ENCODE measurements around the gene GCC1.
"Not testable (repeated sequence)": the region's sequence is repeated elsewhere in the genome, so short reads cannot be mapped to it uniquely, and the experiment has no call there.

The GCC1 gene

GRCh38 chr7:127588019-127588696 lies 2.8 kb upstream of the GCC1 start, which contains the start of gene ARF5:
ARF5 (plus strand) TSS chr7:127588411; CDS start chr7:127588499, 88 bp downstream.
- DNase-seq (ENCODE audit: low read depth) = peak; percentile 95
- H3K4me3 ChIP-seq (ENCODE audit: low read length) = peak within 1 kb of the TSS; percentile 94

DNA sequence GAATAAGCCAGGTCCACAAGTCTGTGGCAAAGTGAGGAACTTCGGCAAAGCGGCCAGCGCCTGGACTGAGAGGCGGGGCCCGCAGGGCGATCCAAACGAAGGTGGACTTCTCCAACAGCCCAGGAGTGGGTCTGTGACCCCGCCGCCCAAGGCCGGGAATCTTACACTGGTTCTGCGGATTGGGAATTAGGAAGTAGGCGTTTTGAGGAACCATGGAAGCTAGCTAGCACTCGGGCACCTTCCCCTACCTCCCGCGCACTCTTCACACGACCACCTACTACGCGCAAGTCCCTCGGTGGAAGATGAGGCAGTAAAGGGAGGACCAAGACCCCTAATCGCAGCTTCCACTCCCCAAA lies 2.2 kb upstream of the GCC1 start:
- H3K9ac ChIP-seq (ENCODE audit: low read length) = peak overlapping the region; percentile 93
- H3K4me3 ChIP-seq (ENCODE audit: low read length) = peak overlapping the region; percentile 94
- H3K9me3 ChIP-seq (ENCODE audit: control insufficient read depth, low read length) = no peaks in the 10 kb centered on the region
- DNase-seq (ENCODE audit: low read depth) = no peak
- peaks cover 46% of the 10 kb centered on the region for H3K4me1 ChIP-seq (ENCODE audit: control insufficient read depth, insufficient read depth, low read length)
- H3K36me3 ChIP-seq (ENCODE audit: control insufficient read depth, insufficient read depth, low read length, severe bottlenecking) = peaks cover 22% of the 10 kb centered on the region
- H3K27me3 ChIP-seq (replicated peaks; ENCODE audit: control insufficient read depth, insufficient read depth, low read length) = no peaks in the 10 kb centered on the region

More at GRCh38 chr7:127588019-127588696, 2.8 kb upstream of the GCC1 start, which contains the start of gene ARF5:
- Histone ChIP-seq H3K27me3 (replicated peaks; ENCODE audit: control insufficient read depth, insufficient read depth, low read length) (no peaks in the 10 kb centered on the region), H3K4me1 (ENCODE audit: control insufficient read depth, insufficient read depth, low read length) (peaks cover 41% of the 10 kb centered on the region), H3K9me3 (ENCODE audit: control insufficient read depth, low read length) (no peaks in the 10 kb centered on the region), H3K36me3 (ENCODE audit: control insufficient read depth, insufficient read depth, low read length, severe bottlenecking) (peaks cover 17% of the 10 kb centered on the region), H3K9ac (ENCODE audit: low read length) (peak within 1 kb of the TSS; percentile 93)

- DNase-seq (ENCODE audit: low read depth) = no peak
- H3K27me3 ChIP-seq (replicated peaks; ENCODE audit: control insufficient read depth, insufficient read depth, low read length) = no peaks in the 10 kb centered on the region
- H3K9me3 ChIP-seq (ENCODE audit: control insufficient read depth, low read length) = no peaks in the 10 kb centered on the region
- no peak overlapping the region for H3K4me3 ChIP-seq (ENCODE audit: low read length)
- H3K9ac ChIP-seq (ENCODE audit: low read length) = no peak overlapping the region
- peaks cover 59% of the 10 kb centered on the region for H3K4me1 ChIP-seq (ENCODE audit: control insufficient read depth, insufficient read depth, low read length)
- peaks cover 25% of the 10 kb centered on the region for H3K36me3 ChIP-seq (ENCODE audit: control insufficient read depth, insufficient read depth, low read length, severe bottlenecking)
These were observed 950 bp upstream of the GCC1 start for GRCh38 chr7:127586346-127586745.

DNA sequence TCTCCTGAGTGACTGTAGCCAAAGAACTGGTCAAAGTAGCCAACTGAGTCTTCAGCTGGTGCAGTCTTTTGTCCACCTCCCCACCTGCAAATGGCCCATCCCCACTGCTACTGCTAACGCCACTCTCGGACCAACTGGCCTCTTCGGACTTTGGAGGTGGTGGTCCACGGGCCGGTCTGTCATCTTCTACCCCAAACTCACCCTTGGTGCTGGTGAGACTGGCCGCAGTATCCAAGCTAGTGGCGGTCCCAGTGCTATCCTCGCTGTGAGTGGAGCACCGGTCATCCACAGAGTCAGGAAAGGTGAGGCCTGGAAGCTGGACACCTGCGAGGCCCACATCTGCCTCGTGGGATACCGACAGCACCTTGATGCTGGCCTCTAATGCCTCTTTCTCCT lies 750 bp downstream of the GCC1 start:
- Histone ChIP-seq H3K36me3 (ENCODE audit: control insufficient read depth, insufficient read depth, low read length, severe bottlenecking) (peaks cover 19% of the 10 kb centered on the region), H3K27me3 (replicated peaks; ENCODE audit: control insufficient read depth, insufficient read depth, low read length) (no peaks in the 10 kb centered on the region), H3K9me3 (ENCODE audit: control insufficient read depth, low read length) (no peaks in the 10 kb centered on the region), H3K9ac (ENCODE audit: low read length) (peak overlapping the region; percentile 92), H3K4me3 (ENCODE audit: low read length) (peak overlapping the region; percentile 96), H3K4me1 (ENCODE audit: control insufficient read depth, insufficient read depth, low read length) (peaks cover 66% of the 10 kb centered on the region)
- no peak for DNase-seq (ENCODE audit: low read depth)

- no peak for DNase-seq (ENCODE audit: low read depth)
- Histone ChIP-seq H3K9ac (ENCODE audit: low read length) (peak overlapping the region; percentile 52), H3K4me3 (ENCODE audit: low read length) (peak overlapping the region; percentile 56), H3K9me3 (ENCODE audit: control insufficient read depth, low read length) (no peaks in the 10 kb centered on the region), H3K4me1 (ENCODE audit: control insufficient read depth, insufficient read depth, low read length) (peaks cover 71% of the 10 kb centered on the region), H3K27me3 (replicated peaks; ENCODE audit: control insufficient read depth, insufficient read depth, low read length) (no peaks in the 10 kb centered on the region), H3K36me3 (ENCODE audit: control insufficient read depth, insufficient read depth, low read length, severe bottlenecking) (peaks cover 19% of the 10 kb centered on the region)
These were observed 3.0 kb downstream of the GCC1 start for GRCh38 chr7:127582361-127582760.

DNA sequence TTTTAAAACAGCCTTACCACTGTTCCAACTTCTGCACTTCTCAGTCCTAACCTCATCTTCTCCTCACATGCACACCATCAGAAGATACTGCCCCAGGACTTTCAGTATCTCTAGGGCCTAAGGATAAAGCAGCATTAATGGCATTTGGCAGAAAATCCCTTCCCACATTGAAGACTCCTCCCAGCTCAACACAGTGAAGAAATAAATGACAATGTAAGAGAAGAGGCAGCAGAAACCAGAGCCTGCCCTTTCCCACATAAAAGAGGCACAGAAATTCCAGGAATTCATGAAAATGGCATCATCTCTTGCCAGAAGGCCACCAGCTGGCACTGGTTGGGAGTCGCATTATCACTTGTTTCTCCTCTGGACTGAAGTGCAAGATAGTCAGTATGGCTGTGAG lies 3.7 kb downstream of the GCC1 start:
- DNase-seq (ENCODE audit: low read depth) = no peak
- Histone ChIP-seq H3K9ac (ENCODE audit: low read length) (peak overlapping the region; percentile 52), H3K36me3 (ENCODE audit: control insufficient read depth, insufficient read depth, low read length, severe bottlenecking) (peaks cover 19% of the 10 kb centered on the region), H3K9me3 (ENCODE audit: control insufficient read depth, low read length) (no peaks in the 10 kb centered on the region), H3K4me3 (ENCODE audit: low read length) (peak overlapping the region; percentile 56), H3K27me3 (replicated peaks; ENCODE audit: control insufficient read depth, insufficient read depth, low read length) (no peaks in the 10 kb centered on the region), H3K4me1 (ENCODE audit: control insufficient read depth, insufficient read depth, low read length) (peaks cover 68% of the 10 kb centered on the region)

DNA sequence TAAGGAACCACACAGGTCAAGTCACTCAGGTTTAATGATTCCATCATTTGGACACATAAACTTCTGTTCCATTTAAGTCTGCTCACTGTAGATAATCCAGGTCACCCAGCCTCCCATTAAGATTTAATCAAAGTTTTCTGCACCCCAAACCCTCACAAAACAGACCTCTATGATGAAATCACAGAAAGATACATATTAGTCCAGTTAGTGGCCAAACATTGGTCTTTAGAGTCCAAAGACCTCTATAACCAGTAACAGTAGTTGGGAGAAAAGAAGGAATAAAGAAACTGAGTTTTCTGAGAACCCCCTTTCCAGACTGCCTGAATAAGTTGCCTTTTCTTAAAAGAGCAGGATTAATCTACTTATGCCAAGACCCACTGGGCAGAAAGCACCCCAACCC lies 4.8 kb downstream of the GCC1 start:
- peaks cover 65% of the 10 kb centered on the region for H3K4me1 ChIP-seq (ENCODE audit: control insufficient read depth, insufficient read depth, low read length)
- H3K4me3 ChIP-seq (ENCODE audit: low read length) = peak overlapping the region; percentile 56
- no peaks in the 10 kb centered on the region for H3K27me3 ChIP-seq (replicated peaks; ENCODE audit: control insufficient read depth, insufficient read depth, low read length)
- no peaks in the 10 kb centered on the region for H3K9me3 ChIP-seq (ENCODE audit: control insufficient read depth, low read length)
- no peak for DNase-seq (ENCODE audit: low read depth)
- peaks cover 19% of the 10 kb centered on the region for H3K36me3 ChIP-seq (ENCODE audit: control insufficient read depth, insufficient read depth, low read length, severe bottlenecking)
- H3K9ac ChIP-seq (ENCODE audit: low read length) = no peak overlapping the region

DNA sequence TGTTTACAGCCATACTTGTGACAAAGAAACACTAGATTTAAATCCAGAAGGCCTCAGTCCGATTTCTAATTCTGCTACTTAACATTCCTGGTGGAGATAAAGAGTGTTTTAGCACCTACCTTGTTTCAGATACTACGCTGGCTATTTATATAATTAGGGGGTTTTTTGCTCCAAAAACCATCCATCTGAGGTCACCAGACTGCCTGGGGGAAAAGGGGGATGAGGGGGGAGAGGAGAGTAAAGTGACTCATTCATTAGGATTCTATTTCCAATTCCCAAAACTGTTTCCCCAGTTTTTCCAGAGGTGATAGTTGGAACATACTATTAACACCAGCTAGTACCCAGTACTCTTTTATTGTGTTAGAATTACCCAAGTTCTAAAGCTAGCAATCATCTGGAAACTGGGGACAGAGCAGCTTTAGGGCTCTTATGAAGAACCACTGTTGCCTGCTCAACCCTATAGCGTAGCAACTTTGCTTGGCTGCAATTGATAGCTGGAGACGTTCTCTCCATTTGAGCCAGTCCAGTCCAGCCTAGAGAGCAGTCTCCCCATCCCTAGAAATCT lies 6.6 kb downstream of the GCC1 start:
- Histone ChIP-seq H3K4me3 (ENCODE audit: low read length) (no peak overlapping the region), H3K27me3 (replicated peaks; ENCODE audit: control insufficient read depth, insufficient read depth, low read length) (no peaks in the 10 kb centered on the region), H3K9me3 (ENCODE audit: control insufficient read depth, low read length) (no peaks in the 10 kb centered on the region), H3K4me1 (ENCODE audit: control insufficient read depth, insufficient read depth, low read length) (peaks cover 54% of the 10 kb centered on the region), H3K9ac (ENCODE audit: low read length) (no peak overlapping the region), H3K36me3 (ENCODE audit: control insufficient read depth, insufficient read depth, low read length, severe bottlenecking) (peaks cover 19% of the 10 kb centered on the region)
- peak; percentile 12 for DNase-seq (ENCODE audit: low read depth)

DNA sequence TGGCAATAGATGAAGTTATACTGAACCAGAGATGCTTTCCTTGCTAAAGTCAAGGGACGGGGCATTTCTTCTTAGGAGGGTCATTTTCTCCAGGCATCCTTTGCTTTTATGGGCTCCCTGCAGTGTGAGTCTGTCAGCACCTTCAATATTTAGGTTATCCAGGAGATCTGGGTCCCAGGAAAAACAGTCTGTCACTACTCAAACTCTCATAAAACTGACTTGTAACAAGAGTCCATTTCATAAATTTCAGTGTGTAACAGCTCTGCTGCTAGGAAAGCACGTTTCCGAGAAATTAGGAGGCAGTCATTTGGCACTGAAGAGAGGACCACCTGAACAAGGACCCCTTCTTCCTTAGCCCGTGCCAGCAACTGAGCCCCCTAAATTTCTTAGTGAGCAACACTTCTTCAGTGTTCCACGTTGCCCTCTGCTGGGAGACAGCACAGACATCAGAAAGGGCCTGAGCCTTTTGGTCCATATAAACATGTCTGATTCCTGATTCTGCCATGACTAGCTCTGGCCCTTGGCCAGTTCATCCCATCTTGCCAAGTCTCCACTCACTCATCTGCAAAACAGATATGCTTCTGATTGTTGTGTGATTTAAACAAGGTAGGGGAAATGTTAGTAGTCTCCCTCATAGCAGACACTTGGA lies 7.2 kb downstream of the GCC1 start:
- peaks cover 19% of the 10 kb centered on the region for H3K36me3 ChIP-seq (ENCODE audit: control insufficient read depth, insufficient read depth, low read length, severe bottlenecking)
- H3K4me1 ChIP-seq (ENCODE audit: control insufficient read depth, insufficient read depth, low read length) = peaks cover 48% of the 10 kb centered on the region
- H3K4me3 ChIP-seq (ENCODE audit: low read length) = no peak overlapping the region
- H3K9me3 ChIP-seq (ENCODE audit: control insufficient read depth, low read length) = no peaks in the 10 kb centered on the region
- no peaks in the 10 kb centered on the region for H3K27me3 ChIP-seq (replicated peaks; ENCODE audit: control insufficient read depth, insufficient read depth, low read length)
- peak; percentile 29 for DNase-seq (ENCODE audit: low read depth)
- H3K9ac ChIP-seq (ENCODE audit: low read length) = no peak overlapping the region

DNA sequence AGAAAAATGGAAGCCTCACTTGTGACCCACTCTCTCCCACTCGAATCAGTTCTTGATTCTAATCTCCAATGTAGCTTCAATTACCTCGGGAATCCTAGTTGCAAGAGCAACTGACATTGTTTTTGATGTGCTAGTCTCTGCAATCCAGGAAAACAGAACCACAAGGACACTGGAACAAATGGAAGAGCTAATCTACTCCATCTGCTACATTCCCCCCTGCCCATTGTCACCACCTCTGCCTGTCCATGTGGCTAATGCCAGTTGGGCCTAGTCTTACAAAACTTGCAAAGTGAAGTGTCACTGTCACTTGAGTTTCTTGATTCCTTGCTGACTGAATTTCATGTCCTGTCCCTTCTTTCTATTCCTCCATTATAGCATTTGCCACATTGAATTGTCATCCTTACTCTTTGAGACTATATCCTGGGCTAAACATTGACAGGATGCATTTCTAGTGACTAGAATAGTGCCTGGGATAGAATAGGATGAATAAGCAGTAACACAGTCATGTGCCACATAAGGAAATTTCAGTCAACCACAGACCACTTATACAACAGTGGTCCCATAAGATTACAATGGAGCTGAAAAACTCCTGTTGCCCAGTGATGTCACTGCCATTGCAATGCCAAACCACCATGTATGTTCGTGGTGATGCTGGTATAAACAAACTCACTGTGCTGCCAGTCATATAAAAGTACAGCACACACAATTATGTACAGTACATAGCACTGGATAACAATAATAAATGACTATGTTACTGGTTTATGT lies 13.5 kb downstream of the GCC1 start:
- Histone ChIP-seq H3K4me1 (ENCODE audit: control insufficient read depth, insufficient read depth, low read length) (no peaks in the 10 kb centered on the region), H3K4me3 (ENCODE audit: low read length) (no peak overlapping the region), H3K27me3 (replicated peaks; ENCODE audit: control insufficient read depth, insufficient read depth, low read length) (no peaks in the 10 kb centered on the region), H3K36me3 (ENCODE audit: control insufficient read depth, insufficient read depth, low read length, severe bottlenecking) (no peaks in the 10 kb centered on the region), H3K9me3 (ENCODE audit: control insufficient read depth, low read length) (no peaks in the 10 kb centered on the region), H3K9ac (ENCODE audit: low read length) (no peak overlapping the region)
- DNase-seq (ENCODE audit: low read depth) = no peak

DNA sequence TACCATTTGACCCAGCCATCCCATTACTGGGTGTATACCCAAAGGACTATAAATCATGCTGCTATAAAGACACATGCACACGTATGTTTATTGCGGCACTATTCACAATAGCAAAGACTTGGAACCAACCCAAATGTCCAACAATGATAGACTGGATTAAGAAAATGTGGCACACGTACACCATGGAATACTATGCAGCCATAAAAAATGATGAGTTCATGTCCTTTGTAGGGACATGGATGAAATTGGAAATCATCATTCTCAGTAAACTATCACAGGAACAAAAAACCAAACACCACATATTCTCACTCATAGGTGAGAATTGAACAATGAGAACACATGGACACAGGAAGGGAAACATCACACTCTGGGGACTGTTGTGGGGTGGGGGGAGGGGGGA lies 17.4 kb downstream of the GCC1 start:
- not testable (repeated sequence) for H3K36me3 ChIP-seq (ENCODE audit: control insufficient read depth, insufficient read depth, low read length, severe bottlenecking); H3K4me3 ChIP-seq (ENCODE audit: low read length); H3K27me3 ChIP-seq (replicated peaks; ENCODE audit: control insufficient read depth, insufficient read depth, low read length)

More for the DNA sequence above, 17.4 kb downstream of the GCC1 start:
- H3K4me1 ChIP-seq (ENCODE audit: control insufficient read depth, insufficient read depth, low read length); DNase-seq (ENCODE audit: low read depth); H3K9me3 ChIP-seq (ENCODE audit: control insufficient read depth, low read length); H3K9ac ChIP-seq (ENCODE audit: low read length): not testable (repeated sequence)
